ENCODE measurements around the gene GALNT1. TPM values are rescaled to one million over a fixed set of nuclear protein-coding genes. Genes with fewer than 3 reads are reported as not detected.

Gene GALNT1
- total RNA-seq, 1 donor from 2014 or later = 270 TPM

DNA sequence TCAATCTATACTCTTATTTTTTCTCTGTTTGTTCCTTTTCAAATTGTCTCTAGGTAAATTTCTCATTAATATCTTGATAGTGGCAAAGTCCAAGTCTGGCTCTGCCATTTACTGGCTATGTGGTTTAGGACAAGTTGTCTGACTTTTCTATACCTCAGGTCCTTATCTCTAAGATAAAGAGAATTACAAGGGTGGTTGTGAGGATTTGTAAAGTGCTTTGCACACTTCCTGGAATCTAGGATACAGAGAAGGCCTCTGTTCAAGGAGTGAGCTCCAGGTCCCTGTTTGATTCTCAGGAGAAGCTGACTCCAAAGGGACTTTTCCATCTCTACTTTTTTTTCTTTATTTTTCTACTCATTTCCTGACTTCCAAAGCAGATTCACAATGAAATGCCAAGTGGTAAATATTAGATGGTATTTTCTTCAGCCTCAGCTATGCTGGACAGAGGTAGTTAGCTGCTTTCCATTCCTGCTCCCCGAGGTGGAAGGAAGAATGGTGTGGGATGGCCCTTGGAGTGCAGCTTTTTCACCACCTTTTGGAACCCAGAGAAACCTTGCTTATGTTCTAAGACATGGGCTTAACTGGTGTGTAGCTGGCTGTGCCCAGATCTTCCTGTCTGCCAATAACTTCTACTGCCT, 90.5 kb downstream of the GALNT1 start:
- Mint-ChIP-seq H3K27me3 (ENCODE audit: unreplicated experiment) (no peaks in the 10 kb centered on the region), H3K4me1 (ENCODE audit: unreplicated experiment) (peaks cover 11% of the 10 kb centered on the region), H3K27ac (ENCODE audit: unreplicated experiment) (no peak overlapping the region), H3K9me3 (ENCODE audit: unreplicated experiment) (peaks cover 10% of the 10 kb centered on the region), H3K36me3 (ENCODE audit: unreplicated experiment) (peaks cover 38% of the 10 kb centered on the region), H3K4me3 (ENCODE audit: unreplicated experiment) (no peak overlapping the region)
- DNase-seq (ENCODE audit: extremely low spot score, unreplicated experiment) = no peak
- TF ChIP-seq, protein P1, sequence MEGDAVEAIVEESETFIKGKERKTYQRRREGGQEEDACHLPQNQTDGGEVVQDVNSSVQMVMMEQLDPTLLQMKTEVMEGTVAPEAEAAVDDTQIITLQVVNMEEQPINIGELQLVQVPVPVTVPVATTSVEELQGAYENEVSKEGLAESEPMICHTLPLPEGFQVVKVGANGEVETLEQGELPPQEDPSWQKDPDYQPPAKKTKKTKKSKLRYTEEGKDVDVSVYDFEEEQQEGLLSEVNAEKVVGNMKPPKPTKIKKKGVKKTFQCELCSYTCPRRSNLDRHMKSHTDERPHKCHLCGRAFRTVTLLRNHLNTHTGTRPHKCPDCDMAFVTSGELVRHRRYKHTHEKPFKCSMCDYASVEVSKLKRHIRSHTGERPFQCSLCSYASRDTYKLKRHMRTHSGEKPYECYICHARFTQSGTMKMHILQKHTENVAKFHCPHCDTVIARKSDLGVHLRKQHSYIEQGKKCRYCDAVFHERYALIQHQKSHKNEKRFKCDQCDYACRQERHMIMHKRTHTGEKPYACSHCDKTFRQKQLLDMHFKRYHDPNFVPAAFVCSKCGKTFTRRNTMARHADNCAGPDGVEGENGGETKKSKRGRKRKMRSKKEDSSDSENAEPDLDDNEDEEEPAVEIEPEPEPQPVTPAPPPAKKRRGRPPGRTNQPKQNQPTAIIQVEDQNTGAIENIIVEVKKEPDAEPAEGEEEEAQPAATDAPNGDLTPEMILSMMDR (IDR thresholded peaks at IDR 0.05) = no peak

DNA sequence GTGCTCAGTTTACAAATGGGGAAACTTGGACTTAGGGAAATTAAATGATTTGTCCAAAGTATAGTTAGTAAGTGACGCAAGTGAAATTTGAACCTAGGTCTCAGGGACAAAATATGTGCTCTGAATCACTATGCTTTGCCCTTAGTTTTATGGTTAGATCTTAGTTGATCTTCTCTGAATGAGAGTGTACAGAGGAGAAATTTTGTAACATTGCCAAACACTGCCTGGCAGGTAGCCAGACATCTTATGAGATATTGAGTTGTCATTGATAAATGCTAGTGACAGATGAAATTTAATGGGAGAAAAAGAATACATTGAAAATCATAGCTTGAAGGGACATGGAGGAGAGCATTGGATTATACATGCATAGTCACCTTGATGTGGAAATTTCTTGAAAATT, 91.4 kb downstream of the GALNT1 start:
- Mint-ChIP-seq H3K27me3 (ENCODE audit: unreplicated experiment) (no peaks in the 10 kb centered on the region), H3K4me3 (ENCODE audit: unreplicated experiment) (no peak overlapping the region), H3K36me3 (ENCODE audit: unreplicated experiment) (peaks cover 31% of the 10 kb centered on the region), H3K27ac (ENCODE audit: unreplicated experiment) (no peak overlapping the region), H3K9me3 (ENCODE audit: unreplicated experiment) (peaks cover 2% of the 10 kb centered on the region), H3K4me1 (ENCODE audit: unreplicated experiment) (peaks cover 11% of the 10 kb centered on the region)
- DNase-seq (ENCODE audit: extremely low spot score, unreplicated experiment) = no peak
- TF ChIP-seq, protein P1 (IDR thresholded peaks at IDR 0.05) = no peak

DNA sequence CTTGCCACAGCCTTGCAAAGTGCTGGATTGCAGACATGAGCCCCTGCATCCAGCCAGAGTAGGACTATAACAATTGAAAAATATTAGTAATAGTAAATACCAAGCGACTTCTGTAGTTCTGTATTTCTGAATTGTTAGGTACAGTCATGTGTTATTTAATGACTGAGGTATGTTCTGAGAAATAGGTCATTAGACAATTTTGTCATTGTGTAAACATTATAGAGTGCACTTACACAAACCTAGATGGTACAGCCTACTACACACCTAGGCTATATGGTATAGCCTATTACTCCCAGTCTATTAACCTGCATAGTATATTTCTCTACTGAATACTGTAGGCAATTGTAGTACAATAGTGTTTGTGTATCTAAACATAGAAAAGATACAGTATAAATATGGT, 92.1 kb downstream of the GALNT1 start:
- Mint-ChIP-seq H3K27ac (ENCODE audit: unreplicated experiment) (no peak overlapping the region), H3K27me3 (ENCODE audit: unreplicated experiment) (no peaks in the 10 kb centered on the region), H3K4me1 (ENCODE audit: unreplicated experiment) (peaks cover 11% of the 10 kb centered on the region), H3K9me3 (ENCODE audit: unreplicated experiment) (no peaks in the 10 kb centered on the region), H3K4me3 (ENCODE audit: unreplicated experiment) (no peak overlapping the region), H3K36me3 (ENCODE audit: unreplicated experiment) (peaks cover 28% of the 10 kb centered on the region)
- TF ChIP-seq, protein P1 (IDR thresholded peaks at IDR 0.05) = no peak
- DNase-seq (ENCODE audit: extremely low spot score, unreplicated experiment) = no peak

DNA sequence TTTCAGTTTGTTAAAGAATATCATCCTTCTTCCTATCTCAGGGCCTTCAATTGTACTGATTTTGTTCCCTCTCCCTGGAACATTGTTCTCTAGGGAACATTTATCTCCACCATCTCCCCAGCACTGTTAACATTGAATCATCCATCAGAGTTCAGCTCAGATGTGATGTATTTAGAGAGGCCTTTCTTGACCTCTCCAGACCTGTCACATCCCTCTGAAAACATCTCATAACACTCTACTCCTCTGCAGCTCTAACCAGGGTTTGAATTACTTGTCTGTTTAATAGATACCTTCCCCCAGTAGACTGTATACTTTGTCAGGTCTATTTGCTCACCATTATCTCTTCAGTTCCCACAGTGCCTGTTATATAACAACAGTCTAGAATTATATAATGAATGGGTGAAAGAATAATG, 98.6 kb downstream of the GALNT1 start:
- DNase-seq (ENCODE audit: extremely low spot score, unreplicated experiment) = no peak
- H3K4me3 Mint-ChIP-seq (ENCODE audit: unreplicated experiment) = no peak overlapping the region
- H3K4me1 Mint-ChIP-seq (ENCODE audit: unreplicated experiment) = peaks cover 8% of the 10 kb centered on the region
- H3K36me3 Mint-ChIP-seq (ENCODE audit: unreplicated experiment) = peaks cover 47% of the 10 kb centered on the region
- no peaks in the 10 kb centered on the region for H3K27me3 Mint-ChIP-seq (ENCODE audit: unreplicated experiment)
- H3K27ac Mint-ChIP-seq (ENCODE audit: unreplicated experiment) = no peak overlapping the region
- TF ChIP-seq, protein P1 (IDR thresholded peaks at IDR 0.05) = no peak
- H3K9me3 Mint-ChIP-seq (ENCODE audit: unreplicated experiment) = no peaks in the 10 kb centered on the region

- Mint-ChIP-seq H3K27ac (ENCODE audit: unreplicated experiment) (no peak overlapping the region), H3K27me3 (ENCODE audit: unreplicated experiment) (no peaks in the 10 kb centered on the region), H3K36me3 (ENCODE audit: unreplicated experiment) (peaks cover 62% of the 10 kb centered on the region), H3K9me3 (ENCODE audit: unreplicated experiment) (no peaks in the 10 kb centered on the region), H3K4me1 (ENCODE audit: unreplicated experiment) (peaks cover 8% of the 10 kb centered on the region), H3K4me3 (ENCODE audit: unreplicated experiment) (no peak overlapping the region)
- no peak for DNase-seq (ENCODE audit: extremely low spot score, unreplicated experiment)
- TF ChIP-seq, protein P1 (IDR thresholded peaks at IDR 0.05) = no peak
Measured at GRCh38 chr18:35682281-35682867, 100.8 kb downstream of the GALNT1 start.
